GM23248 (cell line): ENCODE results near the gene PKD1. TPM values are rescaled to one million over a fixed set of nuclear protein-coding genes. Genes with fewer than 3 reads are reported as not detected.

Experiments
- DNase-seq: peaks from one replicate; pipeline ENCODE4 v3.0.0-alpha.2; 2015
- H2AFZ ChIP-seq: fragments of 200-600 bp; sonication (generic); 2 replicates; pipeline ENCODE4 v1.6.1; 2016; ENCODE audit warnings: antibody characterized with exemption
- H3F3A ChIP-seq: fragments of 200-600 bp; sonication (generic); 2 replicates; pipeline ENCODE4 v1.6.1; 2016; ENCODE audit warnings: mild to moderate bottlenecking, antibody characterized with exemption, mixed run types; ENCODE audit not compliant: insufficient read depth
- H3K27ac ChIP-seq: fragments of 200-600 bp; sonication (generic); 2 replicates; pipeline ENCODE4 v1.5.1; 2016; ENCODE audit warnings: mild to moderate bottlenecking
- H3K27me3 ChIP-seq: fragments of 200-600 bp; sonication (generic); replicated peaks from 2 replicates; pipeline ENCODE4 v1.6.1; 2016; ENCODE audit warnings: mild to moderate bottlenecking; ENCODE audit not compliant: insufficient read depth
- H3K36me3 ChIP-seq: fragments of 200-600 bp; sonication (generic); 2 replicates; pipeline ENCODE4 v1.6.1; 2016; ENCODE audit warnings: low read depth, mild to moderate bottlenecking
- H3K4me1 ChIP-seq: fragments of 200-600 bp; sonication (generic); 2 replicates; pipeline ENCODE4 v1.6.1; 2016; ENCODE audit warnings: mild to moderate bottlenecking; ENCODE audit not compliant: insufficient read depth
- H3K4me2 ChIP-seq: fragments of 200-600 bp; sonication (generic); one replicate; pipeline ENCODE4 v1.6.1; 2016; ENCODE audit warnings: mild to moderate bottlenecking; ENCODE audit not compliant: unreplicated experiment
- H3K4me3 ChIP-seq: fragments of 200-600 bp; sonication (generic); 2 replicates; pipeline ENCODE4 v1.5.1; 2016; ENCODE audit warnings: mild to moderate bottlenecking
- H3K79me2 ChIP-seq: fragments of 200-600 bp; sonication (generic); 2 replicates; pipeline ENCODE4 v1.6.1; 2016; ENCODE audit warnings: mild to moderate bottlenecking; ENCODE audit not compliant: insufficient read depth
- H3K9ac ChIP-seq: fragments of 200-600 bp; sonication (generic); 2 replicates; pipeline ENCODE4 v1.6.1; 2016; ENCODE audit warnings: mild to moderate bottlenecking
- H3K9me2 ChIP-seq: fragments of 200-600 bp; sonication (generic); 2 replicates; pipeline ENCODE4 v1.6.1; 2016; ENCODE audit warnings: mixed run types, mild to moderate bottlenecking, moderate library complexity; ENCODE audit not compliant: insufficient read depth
- H3K9me3 ChIP-seq: fragments of 200-600 bp; sonication (generic); one replicate; pipeline ENCODE4 v1.6.1; 2017; ENCODE audit warnings: low read depth
- H4K20me1 ChIP-seq: fragments of 200-600 bp; sonication (generic); 2 replicates; pipeline ENCODE4 v1.6.0; 2016; ENCODE audit not compliant: insufficient read depth
- EZH2 ChIP-seq: fragments of 200-600 bp; sonication (generic); IDR thresholded peaks from 2 replicates; pipeline ENCODE4 v1.6.1; 2018; ENCODE audit warnings: antibody characterized with exemption, mild to moderate bottlenecking; ENCODE audit not compliant: insufficient read depth, poor library complexity, severe bottlenecking
- EZH2phosphoT487 ChIP-seq: fragments of 200-600 bp; sonication (generic); IDR thresholded peaks from 2 replicates; pipeline ENCODE4 v1.6.1; 2018; ENCODE audit warnings: antibody characterized with exemption, moderate library complexity, mild to moderate bottlenecking, low read depth; ENCODE audit not compliant: insufficient read depth
- WGBS, 2 experiments: methylation state at CpG; one replicate each; pipeline ENCODE4 v1.1.6; 2015 to 2017; ENCODE audit warnings: low lambda C conversion rate in 2 of 2, low coverage in 1 of 2; ENCODE audit errors: missing lambda C conversion rate in 2 of 2; 5-methylcytosine and 5-hydroxymethylcytosine counted together
- in situ Hi-C: fragments of 300-500 bp; cut with MboI; formaldehyde crosslinking; loops from 2 replicates; pipeline ENCODE4 v1.15.0; 2020
- polyA plus RNA-seq: library from polyadenylated mRNA; unstranded; fragments of >200 nt; fragmentation: Nextera tagmentation; extraction: Ambion mirVana; gene quantifications from 2 replicates; pipeline ENCODE4 v1.2.1, GENCODE V29; 2016
- total RNA-seq: library from RNA; depleted of rRNA; stranded (reverse); fragments of >200 nt; shearing (Covaris generic); gene quantifications from 2 replicates; pipeline ENCODE4 v1.2.3, GENCODE V29; 2014

PKD1 gene
- total and polyA plus RNA-seq, 2 experiments from 2014 or later, result 48.4 to 201 TPM

GRCh38 chr16:2086812-2087747 is 48.6 kb downstream of the PKD1 start:
- in situ Hi-C loops, result no loop called here

GRCh38 chr16:2086106-2086742 is 49.5 kb downstream of the PKD1 start:
- no peaks in the 10 kb centered on the region for H3K27me3 ChIP-seq
- H3F3A ChIP-seq, result 0 out of 2 replicates have a peak, but pooled peaks cover 10% of the 10 kb centered on the region
- no peak overlapping the region for H3K9ac ChIP-seq
- no peak overlapping the region for H3K27ac ChIP-seq
- peaks cover 10% of the 10 kb centered on the region; the same call in 1 of the 2 replicates for H3K36me3 ChIP-seq
- 83 to 92% methylated on average over 22 to 25 of the region's 27 CpGs for WGBS, 2 experiments
- TF ChIP-seq EZH2, result no peak
- TF ChIP-seq EZH2phosphoT487, result no peak
- in situ Hi-C loops, result no loop called here
- no peak for DNase-seq
- no peaks in the 10 kb centered on the region for H3K9me2 ChIP-seq
- H2AFZ ChIP-seq, result no peak overlapping the region
- no peaks in the 10 kb centered on the region for H4K20me1 ChIP-seq
- no peaks in the 10 kb centered on the region for H3K79me2 ChIP-seq
- H3K4me1 ChIP-seq, result no peaks in the 10 kb centered on the region
- H3K4me2 ChIP-seq, result no peak overlapping the region
- H3K4me3 ChIP-seq, result no peak overlapping the region
- no peaks in the 10 kb centered on the region for H3K9me3 ChIP-seq

More at GRCh38 chr16:2086812-2087747, 48.6 kb downstream of the PKD1 start:
- no peak overlapping the region for H3K27ac ChIP-seq
- H3K9me3 ChIP-seq, result no peaks in the 10 kb centered on the region
- 88 to 90% methylated on average over 29 to 30 of the region's 30 CpGs for WGBS, 2 experiments
- no peak overlapping the region for H3K9ac ChIP-seq
- H3K27me3 ChIP-seq, result no peaks in the 10 kb centered on the region
- no peaks in the 10 kb centered on the region for H3K4me1 ChIP-seq
- H4K20me1 ChIP-seq, result no peaks in the 10 kb centered on the region
- peaks cover 16% of the 10 kb centered on the region; the same call in 1 of the 2 replicates for H3K36me3 ChIP-seq
- DNase-seq, result no peak
- H3F3A ChIP-seq, result 0 out of 2 replicates have a peak, but pooled peaks cover 10% of the 10 kb centered on the region
- TF ChIP-seq EZH2, result no peak
- TF ChIP-seq EZH2phosphoT487, result no peak
- H2AFZ ChIP-seq, result no peak overlapping the region
- H3K4me3 ChIP-seq, result no peak overlapping the region
- no peaks in the 10 kb centered on the region for H3K9me2 ChIP-seq
- no peaks in the 10 kb centered on the region for H3K79me2 ChIP-seq
- no peak overlapping the region for H3K4me2 ChIP-seq

GRCh38 chr16:2085669-2086068 is 50.0 kb downstream of the PKD1 start:
- H3K79me2 ChIP-seq, result no peaks in the 10 kb centered on the region
- H3K4me1 ChIP-seq, result no peaks in the 10 kb centered on the region
- TF ChIP-seq EZH2phosphoT487 (no peak), EZH2 (no peak)
- H3K27me3 ChIP-seq, result no peaks in the 10 kb centered on the region
- H4K20me1 ChIP-seq, result no peaks in the 10 kb centered on the region
- no peak overlapping the region for H3K9ac ChIP-seq
- in situ Hi-C loops, result no loop called here
- H2AFZ ChIP-seq, result no peak overlapping the region
- no peaks in the 10 kb centered on the region for H3K9me2 ChIP-seq
- H3K4me2 ChIP-seq, result no peak overlapping the region
- DNase-seq, result peak; percentile 63
- WGBS, 2 experiments, result 73% methylated on average over 13 of the region's 14 CpGs
- H3K36me3 ChIP-seq, result peaks cover 7% of the 10 kb centered on the region; the same call in 1 of the 2 replicates
- H3F3A ChIP-seq, result 0 out of 2 replicates have a peak, but pooled peaks cover 10% of the 10 kb centered on the region
- no peak overlapping the region for H3K27ac ChIP-seq
- no peak overlapping the region for H3K4me3 ChIP-seq
- no peaks in the 10 kb centered on the region for H3K9me3 ChIP-seq

GRCh38 chr16:2084895-2085625 is 50.6 kb downstream of the PKD1 start:
- H3K27me3 ChIP-seq, result no peaks in the 10 kb centered on the region
- in situ Hi-C loops, result no loop called here
- no peak overlapping the region for H3K27ac ChIP-seq
- TF ChIP-seq EZH2 (no peak), EZH2phosphoT487 (no peak)
- H3K36me3 ChIP-seq, result peaks cover under 1% of the 10 kb centered on the region; the same call in 1 of the 2 replicates
- H3K4me2 ChIP-seq, result no peak overlapping the region
- no peak overlapping the region for H3K4me3 ChIP-seq
- no peaks in the 10 kb centered on the region for H3K79me2 ChIP-seq
- no peak overlapping the region for H3K9ac ChIP-seq
- no peaks in the 10 kb centered on the region for H3K9me2 ChIP-seq
- no peaks in the 10 kb centered on the region for H3K4me1 ChIP-seq
- no peak overlapping the region for H2AFZ ChIP-seq
- H4K20me1 ChIP-seq, result no peaks in the 10 kb centered on the region
- no peak for DNase-seq
- no peaks in the 10 kb centered on the region for H3K9me3 ChIP-seq
- 86 to 92% methylated on average over 24 to 26 of the region's 29 CpGs for WGBS, 2 experiments
- H3F3A ChIP-seq, result 0 out of 2 replicates have a peak, but pooled peaks cover 10% of the 10 kb centered on the region
